Neural cell (in vitro differentiated cells): ENCODE measurements around the gene HNRNPAB.

Experiments
- CTCF ChIP-seq: fragments of 450-650 bp; IDR thresholded peaks from 2 replicates; pipeline ENCODE4 v1.5.1; 2014; ENCODE audit warnings: antibody characterized with exemption, mild to moderate bottlenecking, moderate library complexity; ENCODE audit not compliant: poor library complexity, severe bottlenecking
- EP300 ChIP-seq: fragments of 450-650 bp; conservative IDR thresholded peaks from 2 replicates; pipeline ENCODE4 v1.6.1; 2014; ENCODE audit warnings: antibody characterized with exemption, mild to moderate bottlenecking, moderate library complexity; ENCODE audit not compliant: poor library complexity, severe bottlenecking
- EZH2 ChIP-seq: fragments of 200-600, 300-800 bp; shearing (Covaris generic), sonication (generic); IDR thresholded peaks from 2 replicates; pipeline ENCODE4 v1.6.1; 2014; ENCODE audit warnings: antibody characterized with exemption, low read length, borderline replicate concordance, mild to moderate bottlenecking; ENCODE audit not compliant: insufficient read depth, poor library complexity, severe bottlenecking
- POLR2AphosphoS5 ChIP-seq: IDR thresholded peaks from 2 replicates; pipeline ENCODE4 v1.6.1; 2012
- REST ChIP-seq: IDR thresholded peaks from 2 replicates; pipeline ENCODE4 v1.6.1; 2012; ENCODE audit warnings: borderline replicate concordance

GRCh38 chr5:178210073-178210535 is 5.8 kb downstream of the HNRNPAB start:
- TF ChIP-seq REST (no peak), CTCF (no peak), EZH2 (no peak), EP300 (no peak), POLR2AphosphoS5 (no peak)
